Measurements from ENCODE around the gene TESMIN.

DNA sequence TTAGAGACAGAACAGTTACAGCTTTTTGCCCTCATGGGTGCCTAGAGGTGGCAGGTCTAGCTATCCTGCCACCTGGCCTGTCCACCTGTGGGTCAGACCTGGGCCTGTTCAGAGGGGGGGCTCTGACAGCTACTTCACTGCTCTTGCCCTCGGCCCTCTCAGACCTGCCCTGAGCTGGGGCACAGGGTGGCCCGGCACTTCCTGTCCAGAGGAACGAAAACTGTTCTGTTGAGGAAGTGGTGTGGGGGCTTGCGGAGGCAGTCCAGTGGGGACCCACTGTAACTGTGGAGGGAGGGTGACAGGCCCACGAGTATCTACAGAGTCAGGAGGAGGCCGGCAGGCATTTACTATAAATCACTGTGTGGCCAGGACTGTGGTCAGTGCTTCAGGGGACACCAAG, 16.2 kb downstream of the TESMIN start:
- no peak for TF ChIP-seq POLR2A (IDR thresholded peaks at IDR 0.05)
- TF ChIP-seq, protein P1, sequence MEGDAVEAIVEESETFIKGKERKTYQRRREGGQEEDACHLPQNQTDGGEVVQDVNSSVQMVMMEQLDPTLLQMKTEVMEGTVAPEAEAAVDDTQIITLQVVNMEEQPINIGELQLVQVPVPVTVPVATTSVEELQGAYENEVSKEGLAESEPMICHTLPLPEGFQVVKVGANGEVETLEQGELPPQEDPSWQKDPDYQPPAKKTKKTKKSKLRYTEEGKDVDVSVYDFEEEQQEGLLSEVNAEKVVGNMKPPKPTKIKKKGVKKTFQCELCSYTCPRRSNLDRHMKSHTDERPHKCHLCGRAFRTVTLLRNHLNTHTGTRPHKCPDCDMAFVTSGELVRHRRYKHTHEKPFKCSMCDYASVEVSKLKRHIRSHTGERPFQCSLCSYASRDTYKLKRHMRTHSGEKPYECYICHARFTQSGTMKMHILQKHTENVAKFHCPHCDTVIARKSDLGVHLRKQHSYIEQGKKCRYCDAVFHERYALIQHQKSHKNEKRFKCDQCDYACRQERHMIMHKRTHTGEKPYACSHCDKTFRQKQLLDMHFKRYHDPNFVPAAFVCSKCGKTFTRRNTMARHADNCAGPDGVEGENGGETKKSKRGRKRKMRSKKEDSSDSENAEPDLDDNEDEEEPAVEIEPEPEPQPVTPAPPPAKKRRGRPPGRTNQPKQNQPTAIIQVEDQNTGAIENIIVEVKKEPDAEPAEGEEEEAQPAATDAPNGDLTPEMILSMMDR (IDR thresholded peaks at IDR 0.05): no peak
